GM12892 (cell line): ENCODE data around the gene P3H3.

Source experiments
- POLR2A ChIP-seq: IDR thresholded peaks from 2 replicates; pipeline ENCODE4 v1.6.1; 2011; ENCODE audit warnings: low read depth, low read length, control low read depth
- POLR2AphosphoS5 ChIP-seq: IDR thresholded peaks from 2 replicates; pipeline ENCODE4 v1.6.1; 2011; ENCODE audit warnings: low read depth, low read length, control low read depth

DNA sequence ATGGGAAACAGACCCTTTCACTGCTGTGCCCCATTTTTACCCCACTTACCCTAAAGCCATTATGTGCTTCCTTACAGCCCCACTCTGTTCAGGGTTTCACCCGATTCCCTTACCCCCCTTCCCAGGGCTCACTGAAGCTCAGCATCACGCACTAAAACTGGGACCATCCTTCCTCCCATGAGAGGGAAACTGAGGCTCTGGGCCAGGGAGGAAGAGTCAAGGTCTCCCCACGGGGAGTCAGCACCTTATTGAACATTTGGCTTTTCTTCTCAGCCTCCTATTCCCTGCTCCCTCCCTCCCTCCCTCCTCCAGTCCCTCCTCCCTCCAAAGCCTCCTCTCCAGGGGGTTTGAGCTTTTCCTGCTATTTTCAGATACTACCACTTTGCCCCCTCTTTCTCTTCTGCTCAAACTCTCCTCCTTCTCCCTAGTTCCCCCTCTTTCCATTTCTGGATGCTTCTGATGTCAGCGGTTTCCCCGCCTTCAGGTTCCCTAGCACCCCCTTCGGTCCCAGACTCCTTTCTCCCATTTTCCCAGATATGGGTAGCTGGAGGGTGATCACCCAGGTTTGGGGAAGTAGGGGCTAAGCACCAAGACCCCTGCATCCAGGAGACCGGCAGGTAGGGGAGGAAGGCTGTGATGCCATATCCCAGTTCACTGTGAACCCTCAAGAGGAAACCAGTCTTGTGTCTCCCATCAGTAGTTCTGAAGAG lies 5.6 kb upstream of the P3H3 start:
- TF ChIP-seq POLR2AphosphoS5 (no peak), POLR2A (no peak)
